Ectodermal cell (in vitro differentiated cells): Measurements from ENCODE around the gene LRRC75B. TPM values are rescaled to one million over a fixed set of nuclear protein-coding genes. Genes with fewer than 3 reads are reported as not detected.
"Not testable (repeated sequence)": the region's sequence is repeated elsewhere in the genome, so short reads cannot be mapped to it uniquely, and the experiment has no call there.

Experiments
- H3K27ac ChIP-seq: 2 replicates; pipeline ENCODE4 v1.7.0; 2013; ENCODE audit warnings: mild to moderate bottlenecking, low read depth, low read length; ENCODE audit not compliant: insufficient read depth, poor library complexity, severe bottlenecking
- H3K27me3 ChIP-seq: 2 replicates; pipeline ENCODE4 v1.7.0; 2013; ENCODE audit warnings: mild to moderate bottlenecking, low read length; ENCODE audit not compliant: insufficient read depth, control insufficient read depth, poor library complexity, severe bottlenecking
- H3K36me3 ChIP-seq: one replicate; pipeline ENCODE4 v1.7.0; 2013; ENCODE audit warnings: low read length; ENCODE audit not compliant: control insufficient read depth, insufficient read depth
- H3K4me1 ChIP-seq: one replicate; pipeline ENCODE4 v1.7.0; 2013; ENCODE audit warnings: low read length; ENCODE audit not compliant: control insufficient read depth, insufficient read depth
- H3K4me3 ChIP-seq: 2 replicates; pipeline ENCODE4 v1.7.0; 2013; ENCODE audit warnings: low read depth, low read length, control low read depth; ENCODE audit not compliant: insufficient read depth
- H3K9me3 ChIP-seq: 2 replicates; pipeline ENCODE4 v1.7.0; 2013; ENCODE audit warnings: mild to moderate bottlenecking, low read length, moderate library complexity; ENCODE audit not compliant: control insufficient read depth
- WGBS, 2 experiments: methylation state at CpG; one replicate each; pipeline ENCODE4 v1.1.7; 2013; ENCODE audit warnings: missing lambda C conversion rate in 2 of 2; 5-methylcytosine and 5-hydroxymethylcytosine counted together
- polyA plus RNA-seq, 4 experiments: library from polyadenylated mRNA; stranded (reverse); fragments of 50-300 nt; gene quantifications; one replicate each; pipeline ENCODE4 v1.2.3, GENCODE V29; 2013

Gene LRRC75B, protein sequence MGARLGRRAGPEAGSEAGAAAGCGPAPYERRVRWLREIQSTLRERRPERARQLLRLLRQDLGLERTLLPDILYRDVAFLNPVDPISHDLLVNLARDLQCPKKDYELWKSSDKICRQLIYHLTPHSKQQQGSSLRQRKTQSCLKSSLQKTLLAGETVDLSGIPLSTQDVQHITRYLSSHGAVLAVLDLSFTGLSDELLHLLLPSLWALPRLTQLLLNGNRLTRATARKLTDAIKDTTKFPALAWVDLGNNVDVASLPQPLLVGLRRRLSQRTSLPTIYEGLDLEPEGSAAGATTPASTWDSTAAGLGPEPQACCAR
- 15.0 TPM for polyA plus RNA-seq (2013, experiment 1 of 4)
- polyA plus RNA-seq (2013, experiment 2 of 4): 12.3 TPM
- polyA plus RNA-seq (2013, experiment 3 of 4): 16.1 TPM
- polyA plus RNA-seq (2013, experiment 4 of 4): 16.6 TPM

- Histone ChIP-seq H3K27ac (peak within 1 kb of the TSS; percentile 69), H3K4me3 (peak within 1 kb of the TSS; percentile 66), H3K4me1 (peaks cover 16% of the 10 kb centered on the region), H3K27me3 (no peaks in the 10 kb centered on the region), H3K9me3 (no peaks in the 10 kb centered on the region), H3K36me3 (no peaks in the 10 kb centered on the region)
- 6% methylated on average over 72 of the region's 72 CpGs for WGBS, 2 experiments
Observed at GRCh38 chr22:24592851-24593558, at the start of gene LRRC75B. LRRC75B (minus strand) TSS chr22:24593073; CDS start chr22:24593039, 34 bp downstream.

GRCh38 chr22:24642307-24642706, 49.4 kb upstream of the LRRC75B start:
- H3K27ac ChIP-seq: not testable (repeated sequence)
- 91 to 100% methylated on average over 1 of the region's 1 CpG for WGBS, 2 experiments

DNA sequence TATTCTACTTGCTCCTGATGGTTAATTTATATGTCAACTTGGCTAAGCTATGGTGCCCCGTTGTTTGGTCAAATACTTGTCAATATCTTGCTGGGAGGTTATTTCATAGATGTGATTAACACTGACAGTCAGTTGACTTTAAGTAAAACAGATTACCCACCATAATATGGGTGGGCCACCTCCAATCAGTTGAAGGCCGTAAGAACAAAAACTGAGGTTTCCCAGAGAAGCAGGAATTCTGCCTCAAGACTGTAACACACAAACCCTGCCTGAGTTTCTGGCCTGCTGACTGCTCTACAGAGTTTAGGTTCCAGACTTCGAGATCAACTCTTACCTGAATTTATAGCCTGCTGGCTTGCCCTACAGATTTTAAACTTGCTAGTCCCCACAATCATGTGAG, 43.6 kb upstream of the LRRC75B start:
- H3K27me3 ChIP-seq, H3K9me3 ChIP-seq, H3K4me1 ChIP-seq, H3K27ac ChIP-seq, H3K4me3 ChIP-seq, H3K36me3 ChIP-seq: not testable (repeated sequence)
- WGBS, 2 experiments: 94 to 98% methylated on average over 3 of the region's 3 CpGs

More at GRCh38 chr22:24642307-24642706, 49.4 kb upstream of the LRRC75B start:
- not testable (repeated sequence) for H3K27me3 ChIP-seq, H3K36me3 ChIP-seq, H3K9me3 ChIP-seq, H3K4me3 ChIP-seq, H3K4me1 ChIP-seq

DNA sequence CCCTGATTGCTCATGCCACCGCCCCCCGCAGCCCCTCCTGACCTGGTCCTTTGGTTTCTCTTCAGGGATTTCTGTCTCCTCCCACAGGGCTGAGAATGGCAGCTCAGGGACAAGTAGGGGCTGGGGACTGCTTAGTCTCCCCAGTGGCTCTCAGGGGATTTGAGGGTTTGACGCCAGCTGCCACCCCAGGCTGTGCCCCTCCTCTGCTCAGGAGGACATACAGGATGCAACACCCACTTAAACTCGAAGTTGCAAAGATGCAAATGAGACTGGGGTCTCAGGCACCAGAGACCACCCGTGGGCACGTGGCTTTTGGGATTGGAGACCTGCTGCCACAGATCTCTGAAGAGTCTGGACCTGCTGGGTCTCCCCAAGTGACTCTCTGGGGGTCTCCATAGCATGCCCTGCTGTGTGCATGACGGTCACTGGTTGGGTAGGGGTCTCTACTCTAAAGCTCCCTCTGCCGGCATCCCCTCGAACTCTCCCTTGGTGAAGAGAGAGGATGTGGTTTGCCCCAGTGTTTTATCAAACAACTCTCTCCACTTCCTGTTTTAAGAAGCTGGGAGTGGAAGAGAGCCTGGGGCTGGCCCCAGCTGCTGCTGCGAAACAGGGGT, 42.0 kb upstream of the LRRC75B start:
- H3K27ac ChIP-seq, H3K36me3 ChIP-seq, H3K27me3 ChIP-seq, H3K9me3 ChIP-seq, H3K4me3 ChIP-seq, H3K4me1 ChIP-seq: not testable (repeated sequence)
- 60 to 67% methylated on average over 7 to 9 of the region's 10 CpGs for WGBS, 2 experiments

DNA sequence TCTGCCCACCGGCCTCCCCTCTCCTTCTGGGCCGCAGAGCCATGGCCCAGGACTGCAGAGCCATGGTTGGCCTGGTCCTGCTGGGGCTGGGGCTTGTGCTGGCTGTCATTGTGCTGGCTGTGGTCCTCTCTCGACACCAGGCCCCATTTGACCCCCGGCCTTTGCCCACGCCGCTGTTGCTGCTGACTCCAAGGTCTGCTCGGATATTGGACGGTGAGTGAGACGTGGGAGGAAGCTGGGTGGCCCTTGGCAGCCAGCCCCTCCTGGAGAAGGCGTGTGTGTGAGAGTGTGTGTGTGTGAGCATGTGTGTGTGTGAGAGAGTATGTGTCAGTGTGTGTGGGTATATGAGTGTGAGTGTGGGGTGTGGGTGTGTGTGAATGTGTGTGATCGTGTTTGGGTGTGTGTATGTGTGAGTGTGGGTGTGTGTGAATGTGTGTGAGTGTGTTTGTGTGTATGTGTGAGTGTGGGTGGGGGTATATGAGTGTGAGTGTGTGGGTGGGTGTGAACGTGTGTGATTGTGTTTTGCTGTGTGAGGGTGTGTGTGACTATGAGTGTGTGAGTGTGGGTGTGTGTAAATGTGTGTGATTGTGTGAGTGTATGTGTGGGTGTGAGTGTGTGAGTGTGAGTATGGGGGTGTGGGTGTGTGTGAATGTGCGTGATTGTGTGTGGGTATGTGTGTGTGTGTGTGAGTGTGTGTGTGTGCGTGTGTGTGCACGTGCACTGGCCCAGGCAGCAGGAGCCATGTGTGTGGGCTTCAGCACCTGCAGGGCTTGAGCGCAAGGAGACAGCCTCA, 40.6 kb upstream of the LRRC75B start:
- WGBS, 2 experiments: 88 to 91% methylated on average over 15 to 16 of the region's 16 CpGs
- H3K27ac ChIP-seq, H3K36me3 ChIP-seq, H3K9me3 ChIP-seq, H3K27me3 ChIP-seq, H3K4me3 ChIP-seq, H3K4me1 ChIP-seq: not testable (repeated sequence)

DNA sequence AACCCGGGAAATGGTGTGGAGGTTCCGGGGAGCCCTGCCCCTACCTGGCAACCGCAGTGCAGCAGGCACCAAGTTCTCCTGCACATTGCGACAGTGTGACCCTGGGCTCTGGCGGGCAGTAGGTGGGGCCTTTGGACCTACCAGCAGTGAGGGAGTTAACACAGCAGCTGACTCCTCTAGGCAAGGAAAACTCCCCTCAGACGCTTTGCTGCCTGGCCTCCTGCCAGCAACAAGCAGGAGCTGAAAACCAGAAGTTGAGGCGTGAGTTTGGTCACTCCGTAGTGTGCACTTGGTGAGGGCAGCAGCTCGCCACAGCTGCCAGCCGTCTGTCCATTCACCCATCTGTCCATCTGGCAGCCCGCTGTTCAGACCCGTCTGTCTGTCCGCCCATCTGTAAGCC, 39.8 kb upstream of the LRRC75B start:
- WGBS, 2 experiments: 56 to 68% methylated on average over 8 to 9 of the region's 13 CpGs
- H3K27ac ChIP-seq, H3K9me3 ChIP-seq, H3K36me3 ChIP-seq, H3K27me3 ChIP-seq, H3K4me1 ChIP-seq, H3K4me3 ChIP-seq: not testable (repeated sequence)

GRCh38 chr22:24631430-24632122, 38.7 kb upstream of the LRRC75B start:
- H3K9me3 ChIP-seq, H3K27me3 ChIP-seq, H3K4me3 ChIP-seq, H3K27ac ChIP-seq, H3K36me3 ChIP-seq, H3K4me1 ChIP-seq: not testable (repeated sequence)
- 72 to 76% methylated on average over 15 to 16 of the region's 16 CpGs for WGBS, 2 experiments

GRCh38 chr22:24630812-24631427, 38.0 kb upstream of the LRRC75B start:
- not testable (repeated sequence) for H3K4me3 ChIP-seq, H3K27me3 ChIP-seq, H3K36me3 ChIP-seq, H3K27ac ChIP-seq, H3K4me1 ChIP-seq, H3K9me3 ChIP-seq
- WGBS, 2 experiments: 48 to 55% methylated on average over 2 to 4 of the region's 7 CpGs

GRCh38 chr22:24629069-24629468, 36.2 kb upstream of the LRRC75B start:
- H3K27me3 ChIP-seq, H3K4me1 ChIP-seq, H3K9me3 ChIP-seq, H3K4me3 ChIP-seq, H3K36me3 ChIP-seq, H3K27ac ChIP-seq: not testable (repeated sequence)
- WGBS, 2 experiments: 79 to 84% methylated on average over 7 to 10 of the region's 11 CpGs
